Activated CD4-positive, alpha-beta T cell treated with anti-CD3 and anti-CD28 coated beads for 4 hours (primary cell): ENCODE results near the gene NIPBL.
"Not testable (repeated sequence)": the region's sequence is repeated elsewhere in the genome, so short reads cannot be mapped to it uniquely, and the experiment has no call there.

Source experiments
- DNase-seq, 2 donors: peaks; one replicate each; pipeline ENCODE4 v3.0.0-alpha.2; 2020

NIPBL gene

GRCh38 chr5:36878392-36879082, 2.0 kb downstream of the NIPBL start:
- DNase-seq, result no peak

GRCh38 chr5:36879274-36880033, 2.9 kb downstream of the NIPBL start:
- no peak for DNase-seq

GRCh38 chr5:36880761-36881160, 4.2 kb downstream of the NIPBL start:
- no peak for DNase-seq

GRCh38 chr5:36881304-36881703, 4.7 kb downstream of the NIPBL start:
- no peak for DNase-seq

GRCh38 chr5:36881807-36882206, 5.2 kb downstream of the NIPBL start:
- no peak for DNase-seq

GRCh38 chr5:36882250-36882649, 5.7 kb downstream of the NIPBL start:
- no peak for DNase-seq

- DNase-seq, result no peak
Measured at GRCh38 chr5:36883894-36884462, 7.4 kb downstream of the NIPBL start.

GRCh38 chr5:36885149-36885548, 8.6 kb downstream of the NIPBL start:
- DNase-seq, result no peak

GRCh38 chr5:36885566-36886485, 9.3 kb downstream of the NIPBL start:
- DNase-seq, result no peak

- DNase-seq, result no peak
Measured at GRCh38 chr5:36886791-36887190, 10.2 kb downstream of the NIPBL start.

- no peak for DNase-seq
Measured at GRCh38 chr5:36887532-36887931, 11.0 kb downstream of the NIPBL start.

GRCh38 chr5:36888303-36888702, 11.7 kb downstream of the NIPBL start:
- DNase-seq, result no peak

- DNase-seq, result no peak
Measured at GRCh38 chr5:36889264-36889663, 12.7 kb downstream of the NIPBL start.

GRCh38 chr5:36891266-36891665, 14.7 kb downstream of the NIPBL start:
- DNase-seq, result no peak

GRCh38 chr5:36892085-36892830, 15.7 kb downstream of the NIPBL start:
- DNase-seq, result not testable (repeated sequence)

- no peak for DNase-seq
Measured at GRCh38 chr5:36894954-36895353, 18.4 kb downstream of the NIPBL start.

GRCh38 chr5:36896476-36896875, 19.9 kb downstream of the NIPBL start:
- no peak for DNase-seq

GRCh38 chr5:36897616-36898015, 21.0 kb downstream of the NIPBL start:
- DNase-seq, result no peak

- DNase-seq, result no peak
Measured at GRCh38 chr5:36899860-36900259, 23.3 kb downstream of the NIPBL start.

GRCh38 chr5:36900283-36900682, 23.7 kb downstream of the NIPBL start:
- no peak for DNase-seq

GRCh38 chr5:36901077-36901476, 24.5 kb downstream of the NIPBL start:
- not testable (repeated sequence) for DNase-seq

GRCh38 chr5:36901856-36902255, 25.3 kb downstream of the NIPBL start:
- DNase-seq, result no peak
